Natural killer cell (primary cell): Measurements from ENCODE around the gene R3HDM2. TPM values are rescaled to one million over a fixed set of nuclear protein-coding genes. Genes with fewer than 3 reads are reported as not detected.

Source experiments
- ATAC-seq, 3 donors: fragments of 150-1000 bp in 2 of 3; fragments of 200-7000 bp in 1 of 3; cut with Tn5 transposase; 1 replicate in 1 of 3; 2 replicates in 2 of 3; pipeline ENCODE4 v1.10.0; 2021; ENCODE audit warnings: mild to moderate bottlenecking in 2 of 3, moderate library complexity in 2 of 3
- DNase-seq, 2 donors: peaks; one replicate each; pipeline versions ENCODE4 v3.0.0 to v3.0.0-alpha.2; 2013 to 2021; ENCODE audit warnings: mixed read lengths in 1 of 2
- H3K27ac ChIP-seq: one replicate; pipeline ENCODE4 v1.5.1; 2013; ENCODE audit warnings: mild to moderate bottlenecking, low read length
- H3K27me3 ChIP-seq: one replicate; pipeline ENCODE4 v1.6.1; 2013; ENCODE audit warnings: low read length; ENCODE audit not compliant: control insufficient read depth, insufficient read depth
- H3K36me3 ChIP-seq: one replicate; pipeline ENCODE4 v1.6.1; 2013; ENCODE audit warnings: low read length; ENCODE audit not compliant: control insufficient read depth, insufficient read depth
- H3K4me1 ChIP-seq: one replicate; pipeline ENCODE4 v1.6.1; 2013; ENCODE audit warnings: low read length; ENCODE audit not compliant: control insufficient read depth, insufficient read depth
- H3K4me3 ChIP-seq: one replicate; pipeline ENCODE4 v1.5.1; 2013; ENCODE audit warnings: low read length
- H3K9me3 ChIP-seq: one replicate; pipeline ENCODE4 v1.6.1; 2013; ENCODE audit warnings: low read length; ENCODE audit not compliant: control insufficient read depth, insufficient read depth
- H3K27ac Mint-ChIP-seq, 2 donors: one replicate each; pipeline ENCODE4 v1.8.0; 2022; ENCODE audit warnings: mild to moderate bottlenecking in 2 of 2, mixed read lengths in 2 of 2, moderate library complexity in 1 of 2
- H3K27me3 Mint-ChIP-seq, 2 donors: one replicate each; pipeline ENCODE4 v1.8.0; 2022; ENCODE audit warnings: low read depth in 2 of 2, mixed read lengths in 2 of 2
- H3K36me3 Mint-ChIP-seq: one replicate; pipeline ENCODE4 v1.8.0; 2022; ENCODE audit warnings: mixed read lengths
- H3K4me1 Mint-ChIP-seq, 2 donors: one replicate each; pipeline ENCODE4 v1.8.0; 2022; ENCODE audit warnings: mixed read lengths in 2 of 2
- H3K4me3 Mint-ChIP-seq: one replicate; pipeline ENCODE4 v1.8.0; 2022; ENCODE audit warnings: mild to moderate bottlenecking, moderate library complexity, mixed read lengths
- H3K9me3 Mint-ChIP-seq, 2 donors: one replicate each; pipeline ENCODE4 v1.8.0; 2022; ENCODE audit warnings: mixed read lengths in 2 of 2
- WGBS: methylation state at CpG from one replicate; pipeline ENCODE4 v1.1.7; 2013; ENCODE audit warnings: missing lambda C conversion rate; ENCODE audit not compliant: insufficient coverage; 5-methylcytosine and 5-hydroxymethylcytosine counted together
- intact Hi-C: fragments of 100-400 bp; cut with micrococcal nuclease; formaldehyde crosslinking; loops from one replicate; pipeline ENCODE4 v1.14.2; 2022
- total RNA-seq, 4 donors: library from RNA; stranded (reverse); fragments of 120-200 nt in 1 of 4; gene quantifications; one replicate each; pipeline versions ENCODE4 v1.2.3 to v1.2.4, GENCODE V29; 2013 to 2022
- TF ChIP-seq, protein P1 (sequence below): fragments of 200-600 bp; IDR thresholded peaks from one replicate; pipeline ENCODE4 v1.8.0; 2022; ENCODE audit warnings: antibody characterized with exemption

The R3HDM2 gene
- total RNA-seq, 3 donors from 2014 or later (not counting 1 experiment from before 2014, with no cell fraction given) = 110 to 124 (median 123) TPM

DNA sequence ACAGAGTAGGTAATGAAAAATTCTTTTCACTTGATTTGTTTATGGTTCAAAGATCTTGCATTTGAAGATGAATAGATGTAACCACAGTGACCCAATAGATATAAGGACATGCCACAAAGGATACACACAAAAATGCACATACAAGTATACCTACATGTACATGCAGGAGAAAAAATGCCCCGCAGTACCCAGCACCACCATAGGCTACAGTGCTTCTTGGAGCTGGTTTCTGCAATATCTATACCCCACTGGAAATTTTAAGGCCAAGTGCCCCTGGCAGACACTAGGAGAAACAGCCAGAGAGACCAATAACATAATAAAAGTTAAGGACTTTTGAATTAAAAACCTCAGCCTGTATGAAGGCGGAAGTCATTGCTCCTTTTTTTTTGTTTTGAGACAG, 167.7 kb downstream of the R3HDM2 start:
- peaks cover 4% of the 10 kb centered on the region in 2 donors for H3K4me1 Mint-ChIP-seq
- intact Hi-C loops = loop anchor here (1.0 kb wide), 1 partner anchor 190 kb away; no protein-coding TSS in a partner anchor
- H3K27me3 Mint-ChIP-seq = no peaks in the 10 kb centered on the region
- Histone ChIP-seq H3K36me3 (peaks cover 53% of the 10 kb centered on the region), H3K9me3 (no peaks in the 10 kb centered on the region), H3K27me3 (no peaks in the 10 kb centered on the region), H3K27ac (no peak overlapping the region), H3K4me3 (no peak overlapping the region), H3K4me1 (peaks cover 6% of the 10 kb centered on the region)
- no peak overlapping the region for H3K27ac Mint-ChIP-seq
- DNase-seq (no peak), ATAC-seq (no peak)
- H3K4me3 Mint-ChIP-seq = no peak overlapping the region
- 100% methylated on average over 2 of the region's 2 CpGs for WGBS
- H3K36me3 Mint-ChIP-seq = no peaks in the 10 kb centered on the region
- no peaks in the 10 kb centered on the region for H3K9me3 Mint-ChIP-seq
- TF ChIP-seq, protein P1, sequence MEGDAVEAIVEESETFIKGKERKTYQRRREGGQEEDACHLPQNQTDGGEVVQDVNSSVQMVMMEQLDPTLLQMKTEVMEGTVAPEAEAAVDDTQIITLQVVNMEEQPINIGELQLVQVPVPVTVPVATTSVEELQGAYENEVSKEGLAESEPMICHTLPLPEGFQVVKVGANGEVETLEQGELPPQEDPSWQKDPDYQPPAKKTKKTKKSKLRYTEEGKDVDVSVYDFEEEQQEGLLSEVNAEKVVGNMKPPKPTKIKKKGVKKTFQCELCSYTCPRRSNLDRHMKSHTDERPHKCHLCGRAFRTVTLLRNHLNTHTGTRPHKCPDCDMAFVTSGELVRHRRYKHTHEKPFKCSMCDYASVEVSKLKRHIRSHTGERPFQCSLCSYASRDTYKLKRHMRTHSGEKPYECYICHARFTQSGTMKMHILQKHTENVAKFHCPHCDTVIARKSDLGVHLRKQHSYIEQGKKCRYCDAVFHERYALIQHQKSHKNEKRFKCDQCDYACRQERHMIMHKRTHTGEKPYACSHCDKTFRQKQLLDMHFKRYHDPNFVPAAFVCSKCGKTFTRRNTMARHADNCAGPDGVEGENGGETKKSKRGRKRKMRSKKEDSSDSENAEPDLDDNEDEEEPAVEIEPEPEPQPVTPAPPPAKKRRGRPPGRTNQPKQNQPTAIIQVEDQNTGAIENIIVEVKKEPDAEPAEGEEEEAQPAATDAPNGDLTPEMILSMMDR = no peak

DNA sequence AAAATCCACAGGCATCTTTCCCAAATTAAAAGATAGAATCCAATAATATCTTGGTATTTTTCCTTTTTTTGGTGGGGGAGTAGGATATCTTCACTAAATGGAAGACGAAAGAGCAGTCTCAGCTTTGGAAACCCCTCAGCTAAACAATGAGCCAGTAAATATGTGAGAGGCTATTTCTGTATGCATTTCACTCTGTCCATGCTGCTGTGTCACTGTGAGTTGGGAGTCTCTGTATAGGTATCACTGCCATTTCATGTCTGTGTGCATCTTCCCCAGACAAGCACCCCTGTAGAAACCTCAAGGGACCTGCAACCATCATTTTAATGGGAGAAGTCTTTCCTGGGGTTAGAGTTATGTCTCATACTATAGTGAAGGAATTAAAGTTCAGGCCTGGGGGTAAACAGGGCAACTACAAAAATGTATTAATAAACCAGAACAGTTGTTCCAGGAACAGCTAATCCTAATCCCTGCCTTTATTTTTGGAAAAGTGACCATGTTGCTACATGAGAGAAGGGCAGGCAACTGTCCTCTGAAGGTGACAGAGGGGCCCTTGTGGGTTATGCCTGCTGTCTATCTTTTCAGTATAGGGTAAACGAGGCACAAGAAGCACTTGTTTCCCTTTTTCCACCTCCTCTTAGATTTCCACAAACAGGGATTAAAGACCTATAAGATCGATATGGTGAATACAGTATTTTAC, 168.6 kb downstream of the R3HDM2 start:
- H3K4me3 ChIP-seq = no peak overlapping the region
- Mint-ChIP-seq H3K9me3 (no peaks in the 10 kb centered on the region), H3K36me3 (no peaks in the 10 kb centered on the region), H3K4me1 (peaks cover 4% of the 10 kb centered on the region in 2 donors), H3K4me3 (no peak overlapping the region), H3K27ac (no peak overlapping the region), H3K27me3 (no peaks in the 10 kb centered on the region)
- H3K27me3 ChIP-seq = no peaks in the 10 kb centered on the region
- H3K4me1 ChIP-seq = peaks cover 6% of the 10 kb centered on the region
- ATAC-seq (no peak), DNase-seq (no peak)
- H3K36me3 ChIP-seq = peaks cover 55% of the 10 kb centered on the region
- 100% methylated on average over 1 of the region's 3 CpGs for WGBS
- TF ChIP-seq, protein P1 = no peak
- intact Hi-C loops = no loop called here
- no peaks in the 10 kb centered on the region for H3K9me3 ChIP-seq
- H3K27ac ChIP-seq = no peak overlapping the region

DNA sequence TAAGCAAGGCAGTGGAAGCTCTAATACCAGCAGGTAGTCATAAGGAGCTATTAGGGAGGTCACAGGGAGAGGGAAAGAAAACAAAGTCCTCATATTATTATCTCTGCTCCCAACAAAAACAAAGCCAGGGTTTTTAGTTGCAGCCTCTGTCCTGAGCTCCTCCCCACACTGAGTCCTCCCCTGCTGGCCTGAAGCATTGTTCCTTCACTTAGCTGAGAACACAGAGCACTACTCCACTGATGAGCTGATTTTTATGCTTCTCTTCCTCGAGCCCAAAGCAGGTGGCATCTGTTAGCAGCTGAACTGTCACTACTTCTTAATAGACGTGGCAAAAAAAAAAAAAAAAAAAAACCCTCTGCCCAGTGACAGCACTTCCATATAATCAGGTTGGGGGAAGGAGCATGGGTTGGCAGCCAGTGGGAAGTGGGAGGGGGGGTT, 169.4 kb downstream of the R3HDM2 start:
- Histone ChIP-seq H3K4me1 (peaks cover 6% of the 10 kb centered on the region), H3K9me3 (no peaks in the 10 kb centered on the region), H3K36me3 (peaks cover 53% of the 10 kb centered on the region), H3K27me3 (no peaks in the 10 kb centered on the region), H3K27ac (no peak overlapping the region), H3K4me3 (no peak overlapping the region)
- Mint-ChIP-seq H3K36me3 (no peaks in the 10 kb centered on the region), H3K27me3 (no peaks in the 10 kb centered on the region), H3K9me3 (no peaks in the 10 kb centered on the region), H3K4me1 (peaks cover 4% of the 10 kb centered on the region in 2 donors), H3K4me3 (no peak overlapping the region), H3K27ac (no peak overlapping the region)
- DNase-seq (no peak), ATAC-seq (no peak)
- 86% methylated on average over 1 of the region's 2 CpGs for whole genome bisulfite sequencing
- intact Hi-C loops = no loop called here
- TF ChIP-seq, protein P1 = no peak

DNA sequence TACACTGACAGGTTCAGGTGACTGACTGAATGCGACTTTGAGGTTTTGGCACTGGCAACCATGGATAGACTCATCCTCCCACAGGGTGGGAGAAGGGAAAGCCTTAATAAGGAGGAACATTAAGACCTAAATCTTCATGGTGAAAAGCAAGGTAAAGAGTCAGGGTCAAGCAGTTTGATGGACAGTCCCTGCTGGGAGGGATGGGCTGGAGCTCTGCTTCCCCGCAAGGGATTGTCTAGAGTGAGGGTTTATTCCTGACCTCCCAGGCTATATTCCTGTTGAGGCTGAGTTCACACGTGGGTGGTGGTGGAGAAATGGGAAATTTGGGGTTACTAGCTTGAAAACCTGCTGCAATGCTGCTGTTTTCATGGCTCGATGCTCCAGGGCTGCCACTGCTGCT, 170.5 kb downstream of the R3HDM2 start:
- H3K27ac ChIP-seq = no peak overlapping the region
- Mint-ChIP-seq H3K4me1 (peaks cover 4% of the 10 kb centered on the region in 2 donors), H3K9me3 (no peaks in the 10 kb centered on the region), H3K36me3 (no peaks in the 10 kb centered on the region), H3K4me3 (no peak overlapping the region), H3K27ac (no peak overlapping the region), H3K27me3 (no peaks in the 10 kb centered on the region)
- H3K9me3 ChIP-seq = no peaks in the 10 kb centered on the region
- no peak for ATAC-seq
- DNase-seq = no peak
- H3K36me3 ChIP-seq = peaks cover 62% of the 10 kb centered on the region
- TF ChIP-seq, protein P1 = no peak
- no peak overlapping the region for H3K4me3 ChIP-seq
- intact Hi-C loops = no loop called here
- H3K4me1 ChIP-seq = peaks cover 6% of the 10 kb centered on the region
- WGBS = 94% methylated on average over 4 of the region's 4 CpGs
- H3K27me3 ChIP-seq = no peaks in the 10 kb centered on the region
